HG02759 (cell line): ENCODE results near the gene LCNL1.

Experiments used
- ATAC-seq: cut with Tn5 transposase; IDR thresholded peaks from one replicate; pipeline ENCODE4 v1.9.1; 2021; ENCODE audit warnings: mild to moderate bottlenecking, moderate library complexity; ENCODE audit not compliant: unreplicated experiment

Gene LCNL1

DNA sequence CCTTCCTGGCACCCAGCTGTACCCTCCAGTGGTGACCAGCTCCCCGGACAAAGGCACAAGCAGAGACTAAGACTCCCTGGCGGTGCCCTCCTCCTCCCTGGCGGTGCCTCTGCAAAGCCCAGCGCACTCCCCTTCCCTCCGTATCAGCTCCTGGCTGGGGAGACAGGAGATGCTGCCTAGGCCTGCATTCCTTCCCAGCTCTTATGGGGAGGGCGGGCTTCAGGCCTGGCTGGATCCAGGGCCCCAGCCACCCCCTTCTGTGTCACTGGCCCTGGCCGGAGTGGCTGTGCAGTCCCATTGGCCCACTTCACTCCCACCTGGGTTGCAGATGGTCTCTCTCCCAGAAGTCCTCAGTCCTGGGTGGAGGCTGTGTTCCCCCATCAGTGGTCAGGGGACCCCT lies 24.3 kb upstream of the LCNL1 start:
- no peak for ATAC-seq

- ATAC-seq, result no peak
Observed at GRCh38 chr9:136958898-136959850, 23.6 kb upstream of the LCNL1 start.

- ATAC-seq, result no peak
Observed at GRCh38 chr9:136960212-136960937, 22.4 kb upstream of the LCNL1 start.

- ATAC-seq, result no peak
Observed at GRCh38 chr9:136960938-136961275, 21.9 kb upstream of the LCNL1 start.

DNA sequence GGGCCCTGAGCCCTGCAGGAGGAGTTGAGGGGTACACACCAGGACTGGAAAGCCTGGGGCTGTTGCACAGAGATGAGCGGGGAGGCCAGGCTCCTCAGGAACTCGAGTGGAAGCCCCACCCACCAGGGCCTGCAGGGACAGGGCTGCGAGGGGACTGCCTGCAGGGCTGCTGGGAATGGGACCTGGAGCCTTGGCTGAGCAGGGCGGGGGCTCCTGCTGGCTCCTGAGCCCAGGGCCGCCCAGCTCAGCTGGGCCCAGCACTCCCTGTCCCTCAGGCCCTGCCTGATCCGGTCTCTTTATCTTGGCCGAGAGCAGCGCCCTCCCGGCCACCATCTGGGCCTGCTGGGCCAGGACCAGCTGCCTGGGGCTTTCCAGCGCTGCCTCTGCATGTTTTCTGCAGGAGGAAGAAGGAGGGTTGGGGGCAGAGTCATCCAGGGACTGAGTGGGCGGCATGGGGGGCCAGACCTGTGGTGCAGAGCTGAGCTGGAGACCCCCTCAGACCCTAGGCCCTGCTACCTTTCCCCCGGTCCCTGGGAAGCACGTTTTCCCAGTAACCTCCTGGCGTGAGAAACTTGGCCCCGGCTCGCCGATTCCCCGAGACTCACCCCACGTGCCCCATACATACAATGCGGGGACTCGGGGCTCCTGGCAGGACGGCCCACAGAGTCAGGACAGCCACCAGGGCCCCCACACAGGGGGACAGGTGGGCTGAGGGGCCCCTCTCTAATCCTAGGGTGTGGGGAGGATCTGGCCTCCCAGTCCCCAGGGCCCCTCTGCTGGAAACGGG lies 21.3 kb upstream of the LCNL1 start:
- no peak for ATAC-seq

GRCh38 chr9:136962163-136962562 lies 20.6 kb upstream of the LCNL1 start:
- no peak for ATAC-seq

DNA sequence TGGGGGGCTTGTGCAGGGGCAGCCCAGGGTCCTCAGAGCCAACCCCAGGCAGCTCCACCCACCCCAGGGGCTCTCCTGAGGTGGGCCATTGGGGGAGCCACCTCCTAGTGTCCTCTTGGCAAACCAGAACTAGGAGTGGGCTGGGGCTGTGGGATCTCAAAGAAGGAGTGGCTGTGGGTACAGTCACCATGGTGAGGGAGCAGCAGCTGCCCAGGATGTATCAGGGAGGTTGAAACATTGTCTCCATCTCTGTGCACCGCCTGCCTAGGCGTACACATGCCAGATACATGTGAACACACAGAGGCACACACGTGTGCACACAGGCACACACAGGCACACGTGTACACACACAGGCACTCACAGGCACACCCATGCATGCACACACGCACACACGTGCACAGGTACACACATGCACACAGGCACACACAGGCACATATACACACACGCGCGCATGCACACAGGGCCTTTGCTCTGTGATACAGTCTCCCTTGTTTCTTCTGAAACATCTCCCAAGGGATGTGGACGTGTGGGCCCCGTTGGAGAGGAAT lies 20.0 kb upstream of the LCNL1 start:
- ATAC-seq, result no peak

GRCh38 chr9:136963341-136963740 lies 19.5 kb upstream of the LCNL1 start:
- no peak for ATAC-seq

- no peak for ATAC-seq
Observed at GRCh38 chr9:136963751-136964150, 19.0 kb upstream of the LCNL1 start.

- ATAC-seq, result no peak
Observed at GRCh38 chr9:136964171-136964689, 18.6 kb upstream of the LCNL1 start.

DNA sequence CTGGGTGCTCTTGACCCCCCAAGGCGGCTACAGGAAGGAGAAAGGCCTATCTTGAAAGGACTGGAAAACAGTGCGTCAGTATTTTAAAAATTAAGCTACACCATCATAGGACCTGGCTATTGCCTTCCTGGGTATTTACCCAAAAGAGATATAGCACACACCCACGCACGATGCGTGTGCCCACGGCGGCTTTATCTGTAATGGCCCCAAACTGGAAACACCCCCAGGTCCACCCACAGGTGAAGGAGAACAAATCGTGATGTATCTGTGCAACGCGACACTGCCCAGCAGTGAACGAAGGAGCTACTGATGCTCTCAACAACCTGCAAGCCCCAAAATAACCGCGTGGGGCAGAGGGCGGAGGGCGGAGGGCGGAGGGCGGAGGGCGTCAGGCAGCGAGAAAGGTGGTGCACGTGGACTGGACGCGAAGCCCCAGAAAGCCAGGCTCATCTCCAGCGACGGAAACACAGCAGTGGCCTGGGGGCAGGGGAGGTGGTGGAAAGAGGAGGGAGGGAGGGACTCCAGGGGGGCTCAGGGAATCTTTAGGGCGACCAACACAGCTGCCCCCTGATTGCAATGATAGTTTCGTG lies 17.9 kb upstream of the LCNL1 start:
- no peak for ATAC-seq

- ATAC-seq, result no peak
Observed at GRCh38 chr9:136965771-136966484, 16.9 kb upstream of the LCNL1 start.

DNA sequence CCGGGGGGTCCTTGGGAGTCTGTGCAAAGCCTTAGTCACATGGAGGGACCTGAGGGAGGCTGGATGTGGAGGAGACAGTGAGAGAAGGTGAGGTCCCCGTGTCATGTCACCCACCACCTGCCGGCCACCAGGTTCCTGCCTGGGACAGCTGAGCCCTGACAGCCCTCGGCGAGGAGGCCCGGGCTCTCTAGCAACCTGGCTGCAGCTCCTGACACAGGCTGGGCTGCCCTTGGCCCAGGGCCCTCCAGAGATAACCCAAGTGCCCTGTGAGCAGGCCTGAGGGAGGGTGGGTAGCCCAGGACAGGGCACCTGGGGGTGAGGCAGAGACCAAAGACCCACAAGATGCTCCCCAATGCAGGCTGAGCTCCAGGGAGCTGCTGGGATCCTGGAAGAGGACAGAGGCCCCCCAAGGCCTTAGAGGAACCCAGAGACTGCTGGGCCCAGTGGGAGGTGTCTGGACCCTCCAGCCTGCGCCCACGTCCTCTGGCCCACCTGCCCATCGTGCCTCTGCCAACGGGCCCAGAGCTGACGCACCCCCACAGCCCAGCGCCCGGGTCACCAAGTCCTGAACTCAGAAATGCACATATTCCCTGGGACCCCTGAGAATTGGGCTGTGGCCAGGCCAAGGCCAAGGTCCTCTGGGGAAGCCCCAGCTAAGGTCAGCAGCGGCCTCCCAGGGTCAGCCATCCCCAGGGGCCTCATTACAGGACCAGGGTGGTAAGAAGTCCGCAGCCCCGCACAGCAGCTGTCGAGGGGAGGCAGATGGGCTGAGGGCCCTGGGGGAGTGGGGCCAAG lies 14.3 kb upstream of the LCNL1 start:
- ATAC-seq, result no peak

GRCh38 chr9:136969150-136969549 lies 13.6 kb upstream of the LCNL1 start:
- no peak for ATAC-seq

DNA sequence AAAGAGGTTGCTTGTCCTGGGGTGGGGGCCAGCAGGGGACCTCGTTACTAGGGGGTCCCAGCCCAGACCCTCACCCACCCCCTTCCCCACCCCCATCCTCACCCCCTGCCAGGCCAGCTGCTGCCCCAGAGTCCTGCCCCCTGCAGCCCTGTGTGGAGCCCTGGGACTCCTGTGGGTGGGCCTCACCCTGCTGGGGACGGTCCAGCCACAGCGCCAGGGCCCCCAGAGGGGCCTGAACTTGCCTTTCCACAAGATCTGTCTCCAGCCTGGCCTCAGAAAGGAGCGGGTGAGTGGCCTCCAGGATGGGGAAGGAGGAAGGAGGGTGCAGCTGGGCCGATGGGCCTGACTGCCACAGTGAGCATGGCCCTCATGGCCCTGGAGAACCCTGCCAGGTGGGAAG lies 13.0 kb upstream of the LCNL1 start:
- ATAC-seq, result no peak

- no peak for ATAC-seq
Observed at GRCh38 chr9:136970361-136970760, 12.4 kb upstream of the LCNL1 start.

GRCh38 chr9:136971746-136972145 lies 11.0 kb upstream of the LCNL1 start:
- no peak for ATAC-seq

DNA sequence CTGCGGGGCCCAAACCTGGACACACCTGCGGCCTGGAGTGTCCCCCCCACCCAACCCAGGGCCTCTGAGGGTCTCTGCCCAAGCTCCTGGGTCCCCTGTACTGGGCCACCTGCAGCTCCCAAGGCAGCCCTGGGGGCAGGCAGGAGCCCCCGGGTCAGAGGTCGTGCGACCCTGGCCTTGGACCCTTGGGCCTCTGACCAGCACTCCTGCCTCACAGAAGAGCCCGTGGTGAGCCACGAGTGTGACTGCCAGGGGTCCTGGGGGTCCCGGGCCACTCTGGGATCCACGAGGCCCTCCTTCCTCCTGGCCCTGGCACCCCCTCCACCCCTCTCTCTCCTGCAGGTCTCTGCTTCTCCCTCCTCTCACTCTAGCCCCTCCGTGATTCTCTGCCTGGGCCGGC lies 10.5 kb upstream of the LCNL1 start:
- no peak for ATAC-seq

DNA sequence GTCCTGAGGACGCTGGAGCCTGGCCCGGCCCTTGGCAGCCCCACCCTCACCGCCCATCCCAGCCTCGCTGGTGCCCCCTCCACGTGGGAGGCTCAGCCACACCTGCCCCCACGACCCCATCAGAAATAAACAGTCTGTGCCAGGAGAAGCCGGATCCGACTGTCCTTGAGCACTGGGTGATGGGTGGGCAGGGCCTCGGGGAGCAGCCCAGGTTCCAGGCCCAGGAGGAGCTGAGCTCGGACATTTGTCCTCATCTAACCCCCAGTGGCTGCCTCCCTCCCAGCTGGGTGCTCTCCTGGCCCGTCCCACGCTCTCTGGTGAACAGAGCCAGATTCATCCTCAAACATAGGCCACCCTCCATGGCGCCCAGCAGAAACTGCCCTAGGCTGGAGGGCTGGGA lies 10.1 kb upstream of the LCNL1 start:
- ATAC-seq, result no peak
